ENCODE results near the gene MCAT.

The MCAT gene

DNA sequence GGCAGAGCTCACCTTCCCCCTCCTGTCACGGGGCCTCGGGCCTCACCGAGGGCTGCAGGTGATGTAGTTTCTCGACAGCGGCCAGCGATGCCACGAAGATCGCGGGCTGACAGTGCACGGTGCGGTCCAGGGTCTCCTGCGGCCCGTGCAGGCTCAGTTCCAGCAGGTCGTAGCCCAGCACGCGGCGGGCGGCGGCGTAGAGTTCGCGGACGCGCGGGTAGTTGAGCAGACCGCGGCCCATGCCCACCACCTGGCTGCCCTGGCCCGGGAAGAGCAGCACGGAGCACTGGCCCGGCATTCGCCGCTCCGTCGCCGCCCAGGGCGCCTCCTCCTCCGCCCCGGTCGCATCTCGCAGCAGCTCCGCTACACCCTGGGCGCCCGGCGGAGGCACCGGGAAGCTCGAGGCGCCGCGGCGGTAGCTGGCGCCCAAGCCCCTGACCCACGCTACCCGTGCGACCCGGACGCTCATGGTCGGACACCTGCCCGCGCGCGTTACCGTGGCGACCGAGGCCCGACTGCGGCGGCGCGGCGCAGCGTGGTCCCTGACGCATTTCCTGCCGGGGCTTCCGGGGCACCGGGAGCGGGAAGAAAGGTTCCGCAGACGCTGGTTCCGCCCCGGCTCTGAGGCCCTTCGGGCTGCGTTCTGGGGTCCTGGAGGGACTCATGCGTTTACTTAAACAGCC, at the start of gene MCAT:
MCAT (minus strand) TSS at position 519 of the 683 bp plus-strand sequence; CDS start at position 469, 50 bp downstream.
- peaks cover 50% of the 10 kb centered on the region for H3K4me1 Mint-ChIP-seq (ENCODE audit: low read depth)
- H3K36me3 Mint-ChIP-seq (ENCODE audit: low read depth) = peaks cover 29% of the 10 kb centered on the region
- no peaks in the 10 kb centered on the region for H3K27me3 Mint-ChIP-seq
- intact Hi-C loops (cut with micrococcal nuclease) = no loop called here
- H3K4me3 Mint-ChIP-seq = peak within 1 kb of the TSS; percentile 87
- peak within 1 kb of the TSS; percentile 93 for H3K27ac Mint-ChIP-seq
- no peaks in the 10 kb centered on the region for H3K9me3 Mint-ChIP-seq

DNA sequence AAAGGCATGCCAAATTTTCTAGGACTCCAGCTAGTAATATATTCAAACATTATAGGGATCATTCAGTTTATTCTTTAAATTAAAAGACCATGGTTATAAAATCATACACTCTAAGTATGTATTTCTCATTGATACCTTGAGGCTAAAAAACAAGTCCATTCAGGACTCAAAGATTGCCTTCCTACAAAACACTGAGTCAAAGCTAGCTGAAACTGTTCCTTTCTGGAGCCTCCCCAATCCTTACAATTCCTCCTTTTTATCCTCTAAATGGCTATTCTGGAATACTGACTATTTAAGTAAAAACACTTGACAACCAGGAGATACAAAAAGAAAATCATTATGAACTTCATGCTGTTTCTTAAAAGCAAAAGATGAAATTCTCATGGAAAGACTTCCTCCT, 48.6 kb upstream of the MCAT start:
- intact Hi-C loops (cut with micrococcal nuclease) = no loop called here
- Mint-ChIP-seq H3K27ac (no peak overlapping the region), H3K27me3 (peaks cover 3% of the 10 kb centered on the region), H3K9me3 (no peaks in the 10 kb centered on the region), H3K36me3 (ENCODE audit: low read depth) (no peaks in the 10 kb centered on the region), H3K4me3 (no peak overlapping the region), H3K4me1 (ENCODE audit: low read depth) (no peaks in the 10 kb centered on the region)

- intact Hi-C loops (cut with micrococcal nuclease) = loop anchor here (5.0 kb wide), 1 partner anchor 37 kb away; the partner anchor contains the start of gene TSPO
- Mint-ChIP-seq H3K27ac (peak overlapping the region; percentile 95), H3K4me1 (ENCODE audit: low read depth) (peaks cover 18% of the 10 kb centered on the region), H3K36me3 (ENCODE audit: low read depth) (peaks cover 6% of the 10 kb centered on the region), H3K9me3 (no peaks in the 10 kb centered on the region), H3K27me3 (peaks cover 3% of the 10 kb centered on the region), H3K4me3 (no peak overlapping the region)
These were observed 45.8 kb upstream of the MCAT start for GRCh38 chr22:43188829-43189545.

- H3K27ac Mint-ChIP-seq = peak overlapping the region; percentile 95
- intact Hi-C loops (cut with micrococcal nuclease) = loop anchor here (5.0 kb wide), 1 partner anchor 35 kb away; the partner anchor contains the start of gene TSPO
- H3K4me1 Mint-ChIP-seq (ENCODE audit: low read depth) = peaks cover 18% of the 10 kb centered on the region
- H3K36me3 Mint-ChIP-seq (ENCODE audit: low read depth) = peaks cover 14% of the 10 kb centered on the region
- no peaks in the 10 kb centered on the region for H3K9me3 Mint-ChIP-seq
- peaks cover 3% of the 10 kb centered on the region for H3K27me3 Mint-ChIP-seq
- H3K4me3 Mint-ChIP-seq = peak overlapping the region; percentile 75
These were observed 44.2 kb upstream of the MCAT start for GRCh38 chr22:43187171-43188099.

- H3K4me1 Mint-ChIP-seq (ENCODE audit: low read depth) = peaks cover 18% of the 10 kb centered on the region
- peaks cover 23% of the 10 kb centered on the region for H3K36me3 Mint-ChIP-seq (ENCODE audit: low read depth)
- peak within 1 kb of the TSS; percentile 95 for H3K27ac Mint-ChIP-seq
- peak within 1 kb of the TSS; percentile 75 for H3K4me3 Mint-ChIP-seq
- peaks cover 3% of the 10 kb centered on the region for H3K27me3 Mint-ChIP-seq
- intact Hi-C loops (cut with micrococcal nuclease) = loop anchor here (5.0 kb wide), 1 partner anchor 34 kb away; the partner anchor contains the start of gene TSPO
- no peaks in the 10 kb centered on the region for H3K9me3 Mint-ChIP-seq
These were observed 43.3 kb upstream of the MCAT start, which contains the start of gene TTLL12 for GRCh38 chr22:43186272-43187170. TTLL12 (minus strand) TSS chr22:43187134; CDS start chr22:43187069, 65 bp downstream.

GRCh38 chr22:43185860-43186261, 42.7 kb upstream of the MCAT start:
- Mint-ChIP-seq H3K36me3 (ENCODE audit: low read depth) (peaks cover 28% of the 10 kb centered on the region), H3K4me1 (ENCODE audit: low read depth) (peaks cover 18% of the 10 kb centered on the region), H3K4me3 (peak overlapping the region; percentile 73), H3K9me3 (no peaks in the 10 kb centered on the region), H3K27ac (no peak overlapping the region), H3K27me3 (no peaks in the 10 kb centered on the region)
- intact Hi-C loops (cut with micrococcal nuclease) = loop anchor here (5.0 kb wide), 1 partner anchor 34 kb away; the partner anchor contains the start of gene TSPO

DNA sequence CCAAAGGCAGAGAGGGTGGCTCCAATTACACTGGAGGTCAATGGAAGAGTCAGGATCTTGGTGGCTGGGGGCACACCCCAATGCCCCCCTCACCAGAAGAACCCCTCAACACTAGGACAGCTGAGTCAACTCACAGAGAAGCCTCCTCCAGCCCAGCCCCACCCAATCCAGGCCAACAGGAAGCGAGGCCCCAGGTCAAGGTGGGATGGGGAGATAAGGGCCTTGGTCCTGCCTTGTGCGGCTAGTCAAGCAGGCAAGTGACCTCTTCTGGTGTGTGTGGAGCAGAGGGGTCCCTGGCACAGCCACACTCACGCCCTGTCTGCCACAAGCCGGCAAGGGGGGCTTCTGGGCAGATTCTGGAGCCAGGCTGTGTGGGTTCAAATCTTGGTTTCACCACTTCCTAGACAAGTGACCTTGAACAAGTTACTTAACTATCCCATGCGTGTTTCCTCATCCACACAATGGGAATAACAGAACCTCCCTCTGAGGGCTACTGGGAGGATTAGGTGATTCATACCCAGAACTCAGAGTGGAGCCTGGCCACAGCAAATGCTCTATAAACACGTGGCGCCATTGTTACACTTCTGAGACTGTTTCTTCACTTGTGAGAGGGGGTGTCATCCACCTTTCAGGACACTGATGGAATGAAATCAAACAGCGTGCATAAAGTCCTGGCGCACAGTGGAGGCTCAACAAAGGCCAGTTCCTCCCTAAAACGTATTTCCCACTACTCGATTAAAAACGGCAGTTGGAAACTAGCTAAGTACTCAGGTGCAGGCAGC, 40.5 kb upstream of the MCAT start:
- Mint-ChIP-seq H3K4me3 (no peak overlapping the region), H3K4me1 (ENCODE audit: low read depth) (peaks cover 25% of the 10 kb centered on the region), H3K27me3 (no peaks in the 10 kb centered on the region), H3K27ac (peak overlapping the region; percentile 47), H3K36me3 (ENCODE audit: low read depth) (peaks cover 50% of the 10 kb centered on the region), H3K9me3 (no peaks in the 10 kb centered on the region)
- intact Hi-C loops (cut with micrococcal nuclease) = no loop called here

DNA sequence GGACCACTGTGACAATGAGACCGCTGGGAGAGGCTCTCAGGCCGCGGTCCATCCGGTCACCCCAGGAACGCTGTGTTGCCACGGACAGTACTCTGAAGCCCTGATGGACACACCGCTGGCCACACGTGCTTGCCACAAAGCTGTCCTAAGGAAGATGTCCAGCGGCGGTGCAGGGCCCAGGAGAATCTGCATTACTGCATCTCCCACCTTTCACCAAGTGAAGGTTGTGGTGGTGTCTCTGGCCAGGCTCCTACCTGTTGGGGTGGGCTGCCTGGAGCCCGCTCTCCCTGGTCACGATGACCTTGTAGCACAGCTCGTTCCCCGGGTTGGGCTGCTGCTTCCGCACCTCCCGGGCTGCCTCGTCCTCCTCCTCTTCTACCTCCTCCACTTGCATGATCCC, 39.5 kb upstream of the MCAT start:
- Mint-ChIP-seq H3K36me3 (ENCODE audit: low read depth) (peaks cover 56% of the 10 kb centered on the region), H3K4me3 (no peak overlapping the region), H3K4me1 (ENCODE audit: low read depth) (peaks cover 29% of the 10 kb centered on the region), H3K27ac (no peak overlapping the region), H3K9me3 (no peaks in the 10 kb centered on the region), H3K27me3 (no peaks in the 10 kb centered on the region)
- intact Hi-C loops (cut with micrococcal nuclease) = no loop called here

DNA sequence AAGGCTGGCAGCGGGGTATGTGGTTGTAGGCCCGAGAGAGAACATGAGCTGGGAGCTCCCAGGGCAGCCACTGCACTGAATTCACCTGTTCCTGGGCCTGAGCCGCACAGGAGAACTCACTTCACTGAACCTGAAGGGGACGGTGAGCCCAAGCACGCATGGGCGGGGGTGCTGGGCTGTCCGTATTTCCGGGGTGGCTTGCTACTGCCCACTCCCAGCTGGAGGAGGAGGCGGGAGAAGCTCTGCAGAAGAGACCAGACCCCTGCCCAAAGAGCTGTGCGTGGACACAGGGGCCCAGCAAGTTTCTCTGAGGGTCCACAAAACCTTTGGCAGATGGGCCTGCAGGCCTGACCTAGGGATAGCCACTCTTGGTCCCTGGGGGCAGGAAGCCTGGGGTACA, 38.9 kb upstream of the MCAT start:
- Mint-ChIP-seq H3K4me1 (ENCODE audit: low read depth) (peaks cover 29% of the 10 kb centered on the region), H3K9me3 (no peaks in the 10 kb centered on the region), H3K27ac (no peak overlapping the region), H3K4me3 (no peak overlapping the region), H3K27me3 (no peaks in the 10 kb centered on the region), H3K36me3 (ENCODE audit: low read depth) (peaks cover 61% of the 10 kb centered on the region)
- intact Hi-C loops (cut with micrococcal nuclease) = no loop called here

- Mint-ChIP-seq H3K4me3 (no peak overlapping the region), H3K36me3 (ENCODE audit: low read depth) (peaks cover 67% of the 10 kb centered on the region), H3K27ac (no peak overlapping the region), H3K4me1 (ENCODE audit: low read depth) (peaks cover 29% of the 10 kb centered on the region), H3K27me3 (no peaks in the 10 kb centered on the region), H3K9me3 (no peaks in the 10 kb centered on the region)
- intact Hi-C loops (cut with micrococcal nuclease) = no loop called here
These were observed 38.3 kb upstream of the MCAT start for GRCh38 chr22:43181321-43182076.

DNA sequence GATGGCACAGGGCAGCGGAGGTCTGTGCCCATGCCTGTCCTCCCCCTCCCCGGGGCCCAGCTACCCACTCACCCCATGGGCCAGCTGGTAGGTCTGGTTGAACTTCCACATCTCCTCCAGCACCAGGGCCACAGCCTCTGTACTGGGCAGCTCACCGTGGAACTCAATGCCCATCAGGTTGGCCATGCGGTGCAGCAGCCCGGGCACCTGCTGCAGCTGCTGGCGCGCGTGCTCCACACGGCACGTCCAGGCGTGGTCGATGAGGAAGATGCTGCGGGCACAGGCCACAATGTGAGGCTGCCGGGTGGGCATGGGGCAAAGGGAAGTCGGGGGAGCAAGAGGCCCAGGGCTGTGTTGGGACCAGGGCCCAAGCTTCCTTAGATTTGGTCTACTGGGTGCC, 37.5 kb upstream of the MCAT start:
- Mint-ChIP-seq H3K4me3 (no peak overlapping the region), H3K27ac (peak overlapping the region; percentile 18), H3K36me3 (ENCODE audit: low read depth) (peaks cover 76% of the 10 kb centered on the region), H3K27me3 (no peaks in the 10 kb centered on the region), H3K4me1 (ENCODE audit: low read depth) (peaks cover 26% of the 10 kb centered on the region), H3K9me3 (no peaks in the 10 kb centered on the region)
- intact Hi-C loops (cut with micrococcal nuclease) = no loop called here

DNA sequence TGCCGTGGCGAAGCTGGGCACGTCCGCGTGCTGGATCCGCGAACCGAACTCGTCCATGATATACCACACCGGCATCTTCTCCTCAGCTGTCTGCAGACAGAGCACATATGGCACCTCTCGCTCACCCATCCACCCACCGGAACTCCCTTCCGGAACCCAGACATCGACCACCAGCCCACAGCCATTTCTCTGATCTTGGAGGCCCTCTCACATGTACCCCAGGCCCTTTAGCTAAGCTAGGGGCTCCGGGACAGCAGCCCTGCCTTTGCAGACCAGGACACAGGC, 36.7 kb upstream of the MCAT start:
- no peak overlapping the region for H3K4me3 Mint-ChIP-seq
- H3K36me3 Mint-ChIP-seq (ENCODE audit: low read depth) = peaks cover 82% of the 10 kb centered on the region
- intact Hi-C loops (cut with micrococcal nuclease) = no loop called here

More for the DNA sequence above, 36.7 kb upstream of the MCAT start:
- Mint-ChIP-seq H3K9me3 (no peaks in the 10 kb centered on the region), H3K4me1 (ENCODE audit: low read depth) (peaks cover 19% of the 10 kb centered on the region), H3K27ac (no peak overlapping the region), H3K27me3 (no peaks in the 10 kb centered on the region)
